Fibroblast of skin of left quadriceps (primary cell): Measurements from ENCODE around the gene GRAMD1A.

Experiments used
- DNase-seq, 2 experiments: peaks; one replicate each; pipeline ENCODE4 v3.0.0-alpha.2; 2013; ENCODE audit warnings: low read depth in 2 of 2

Gene GRAMD1A

DNA sequence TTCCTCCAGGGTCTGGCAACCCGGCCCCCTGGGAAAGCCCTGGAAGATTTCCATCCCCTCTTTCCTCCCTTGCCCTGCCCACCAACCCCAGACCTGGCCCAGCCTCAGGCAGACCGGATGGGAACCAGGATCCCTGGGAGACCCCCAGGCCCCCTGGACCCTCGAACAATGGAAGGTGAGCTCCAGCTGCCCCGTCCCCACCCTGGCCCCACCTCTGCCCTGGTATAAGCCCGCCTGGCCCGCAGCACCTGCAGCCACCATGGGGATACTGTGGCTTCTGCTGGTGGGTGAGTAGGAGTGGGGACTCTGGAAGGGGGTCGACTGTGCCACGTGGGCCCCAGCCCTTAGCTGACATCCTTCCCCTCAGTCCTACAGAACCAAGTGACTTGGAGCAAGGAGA, 73.8 kb downstream of the GRAMD1A start:
- no peak for DNase-seq

DNA sequence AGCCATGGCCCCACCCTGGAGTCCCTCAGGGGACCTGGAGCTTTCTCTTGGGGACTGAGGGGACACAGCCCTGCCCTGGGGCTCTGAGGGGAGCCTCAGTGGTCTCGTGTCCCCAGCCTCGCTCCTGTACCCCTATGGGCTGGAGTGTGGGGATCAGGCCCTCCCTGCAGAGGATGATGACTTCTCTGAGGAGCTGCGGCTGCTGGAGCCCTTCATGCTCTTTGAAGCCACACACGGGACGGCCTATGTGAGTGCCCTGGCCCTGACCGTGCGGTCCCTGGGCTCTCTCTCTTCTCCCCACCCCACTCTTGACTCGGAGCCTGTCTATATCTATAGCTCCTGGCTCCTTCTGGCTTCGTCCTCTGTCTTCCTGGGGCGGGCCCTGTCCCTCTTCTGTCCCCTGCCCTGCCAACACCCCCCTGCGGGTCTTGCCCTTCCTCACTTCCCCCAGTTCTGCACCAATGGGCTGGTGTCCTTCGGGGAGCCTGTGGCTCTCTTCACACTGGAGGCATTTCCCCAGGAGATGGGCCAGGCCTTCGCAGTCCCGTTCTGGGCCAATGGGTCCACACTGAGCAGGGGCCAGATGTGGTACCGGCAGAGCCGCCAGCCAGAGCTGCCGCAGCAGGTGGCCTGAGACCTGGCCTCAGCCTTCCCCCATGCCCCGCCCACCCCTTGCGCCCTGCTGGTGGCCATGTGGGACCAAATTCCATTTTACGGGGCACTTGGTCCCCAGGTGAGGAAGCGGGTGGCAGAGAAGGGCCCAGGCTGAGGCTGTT, 74.5 kb downstream of the GRAMD1A start:
- DNase-seq = no peak

DNA sequence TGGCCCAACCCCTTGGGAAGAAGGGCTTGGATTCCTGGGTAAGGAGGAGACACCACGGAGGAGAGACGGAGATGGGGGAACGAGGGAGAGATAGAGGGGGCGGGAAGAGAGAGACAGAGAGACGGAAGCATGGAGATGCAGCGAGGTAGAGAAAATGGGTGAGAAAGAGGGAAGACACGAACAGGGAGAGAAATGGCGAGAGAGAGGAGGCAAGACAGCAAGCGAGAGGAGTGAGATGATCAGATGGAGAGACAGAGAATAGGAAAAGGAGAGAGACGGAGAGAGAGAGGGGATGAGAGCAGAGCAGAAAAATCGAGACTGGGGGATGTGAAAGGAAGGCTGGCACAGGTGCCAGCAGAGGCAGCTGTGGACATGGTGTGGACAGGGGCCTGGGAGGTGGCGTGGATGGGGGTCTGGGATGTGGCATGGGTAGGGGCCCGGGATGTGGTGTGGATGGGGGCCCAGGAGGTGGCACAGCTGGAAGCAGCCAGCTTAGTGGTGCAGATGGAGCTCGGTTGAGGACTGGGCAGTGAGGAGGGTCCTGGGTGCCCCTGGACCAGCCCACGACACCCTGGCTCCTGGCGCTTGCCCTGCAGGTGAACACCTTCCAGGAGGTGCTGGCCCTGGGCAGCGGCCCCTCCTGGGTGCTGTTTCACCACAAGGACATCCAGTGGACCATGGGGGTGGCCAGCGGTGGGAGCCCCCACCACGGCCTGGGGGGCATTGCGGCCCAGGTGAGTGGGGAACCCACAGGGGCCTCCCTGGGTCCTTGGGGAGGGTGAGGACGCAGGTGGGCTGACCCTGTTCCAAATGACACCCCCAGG, 75.3 kb downstream of the GRAMD1A start:
- DNase-seq = no peak

DNA sequence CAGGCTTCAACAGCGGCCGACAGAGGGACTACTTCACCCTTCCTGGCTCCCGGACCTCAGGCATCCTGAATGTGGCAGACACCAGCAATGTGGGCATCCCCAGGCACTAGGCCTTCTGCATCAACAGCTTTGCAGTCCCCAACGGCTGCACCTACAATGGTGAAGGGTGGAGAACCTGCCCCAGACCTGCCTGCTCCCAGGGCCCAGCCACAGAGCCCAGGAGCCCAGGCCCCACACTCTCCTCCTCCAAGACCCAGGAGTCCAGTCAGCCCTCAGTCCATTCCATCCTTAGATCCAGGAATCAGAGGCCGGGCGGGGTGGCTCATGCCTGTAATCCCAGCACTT, 75.9 kb downstream of the GRAMD1A start:
- no peak for DNase-seq
